Measurements from ENCODE around the gene DLG4. TPM values are rescaled to one million over a fixed set of nuclear protein-coding genes. Genes with fewer than 3 reads are reported as not detected.

The DLG4 gene
- total RNA-seq, 1 experiment from 2014 or later, result 38.3 TPM

GRCh38 chr17:7186241-7186640 lies 33.4 kb downstream of the DLG4 start:
- Histone ChIP-seq H4K20me1 (ENCODE audit: control insufficient read depth, insufficient read depth, insufficient read length) (no peaks in the 10 kb centered on the region), H3K27ac (ENCODE audit: insufficient read length, low read depth, low read length) (no peak overlapping the region), H2BK5ac (ENCODE audit: insufficient read length, low read length) (no peak overlapping the region), H3T11ph (ENCODE audit: low read length) (no peak overlapping the region), H3K56ac (ENCODE audit: insufficient read length, low read depth, low read length) (no peak overlapping the region), H3K23ac (ENCODE audit: insufficient read length, low read depth, low read length) (no peak overlapping the region), H2BK120ac (ENCODE audit: low read depth, low read length, poor library complexity, severe bottlenecking) (no peak overlapping the region), H2BK12ac (ENCODE audit: insufficient read length, low read depth, low read length) (no peak overlapping the region), H3K79me1 (ENCODE audit: insufficient read depth, low read depth, low read length, poor library complexity, severe bottlenecking) (no peaks in the 10 kb centered on the region), H2BK20ac (ENCODE audit: low read depth, low read length, poor library complexity, severe bottlenecking) (no peak overlapping the region), H3K23me2 (ENCODE audit: insufficient read length, low read depth, low read length, poor library complexity, severe bottlenecking) (no peaks in the 10 kb centered on the region), H3K27me3 (ENCODE audit: insufficient read depth, low read length) (no peaks in the 10 kb centered on the region), H3K14ac (ENCODE audit: insufficient read depth, low read length) (no peak overlapping the region), H3K4me1 (ENCODE audit: insufficient read depth, low read length) (no peaks in the 10 kb centered on the region), H3K18ac (ENCODE audit: insufficient read length, low read depth, low read length) (no peak overlapping the region), H4K5ac (ENCODE audit: insufficient read length, low read depth, low read length) (no peak overlapping the region), H4K8ac (replicated peaks; ENCODE audit: insufficient read length, low read depth, low read length) (no peak overlapping the region), H3K4me2 (ENCODE audit: insufficient read depth, insufficient read length, low read length) (no peak overlapping the region), H2BK15ac (ENCODE audit: low read depth, low read length) (no peak overlapping the region), H3K9ac (ENCODE audit: extremely low read depth, insufficient read length, low read length) (no peak overlapping the region), H4K91ac (ENCODE audit: insufficient read length, low read depth, low read length) (no peak overlapping the region), H3K79me2 (ENCODE audit: insufficient read depth, low read length) (no peaks in the 10 kb centered on the region), H3K4ac (ENCODE audit: low read depth, low read length) (no peak overlapping the region), H3K9me3 (ENCODE audit: control insufficient read depth, low read depth, low read length) (no peaks in the 10 kb centered on the region), H2AFZ (ENCODE audit: low read length) (no peak overlapping the region), H2AK5ac (ENCODE audit: insufficient read length, low read length) (no peak overlapping the region)
- Mint-ChIP-seq H3K4me3 (no peak overlapping the region), H3K9me3 (no peaks in the 10 kb centered on the region), H3K4me1 (0 out of 4 replicates have a peak, but pooled peaks cover 0 to 4% of the 10 kb centered on the region in 2 experiments), H3K36me3 (ENCODE audit: insufficient read depth in 1 of 3, low read depth in 3 of 3) (peaks cover 8 to 16% (median 14%) of the 10 kb centered on the region in 3 experiments; a peak in 6 of 7 replicates), H3K27me3 (ENCODE audit: low read depth) (no peaks in the 10 kb centered on the region), H3K27ac (no peak overlapping the region; a peak in 1 of 7 replicates)
- no CpG with 5 or more reads among the region's 7 CpGs for WGBS (ENCODE audit: extremely low coverage, insufficient read length, low lambda C conversion rate)
- DNase-seq, result no peak
- TF ChIP-seq, protein P1, sequence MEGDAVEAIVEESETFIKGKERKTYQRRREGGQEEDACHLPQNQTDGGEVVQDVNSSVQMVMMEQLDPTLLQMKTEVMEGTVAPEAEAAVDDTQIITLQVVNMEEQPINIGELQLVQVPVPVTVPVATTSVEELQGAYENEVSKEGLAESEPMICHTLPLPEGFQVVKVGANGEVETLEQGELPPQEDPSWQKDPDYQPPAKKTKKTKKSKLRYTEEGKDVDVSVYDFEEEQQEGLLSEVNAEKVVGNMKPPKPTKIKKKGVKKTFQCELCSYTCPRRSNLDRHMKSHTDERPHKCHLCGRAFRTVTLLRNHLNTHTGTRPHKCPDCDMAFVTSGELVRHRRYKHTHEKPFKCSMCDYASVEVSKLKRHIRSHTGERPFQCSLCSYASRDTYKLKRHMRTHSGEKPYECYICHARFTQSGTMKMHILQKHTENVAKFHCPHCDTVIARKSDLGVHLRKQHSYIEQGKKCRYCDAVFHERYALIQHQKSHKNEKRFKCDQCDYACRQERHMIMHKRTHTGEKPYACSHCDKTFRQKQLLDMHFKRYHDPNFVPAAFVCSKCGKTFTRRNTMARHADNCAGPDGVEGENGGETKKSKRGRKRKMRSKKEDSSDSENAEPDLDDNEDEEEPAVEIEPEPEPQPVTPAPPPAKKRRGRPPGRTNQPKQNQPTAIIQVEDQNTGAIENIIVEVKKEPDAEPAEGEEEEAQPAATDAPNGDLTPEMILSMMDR (conservative IDR thresholded peaks at IDR 0.05), result peak; percentile 15; the same call in 1 of the 3 replicates

Data from H9 (cell line).